ENCODE results near the gene ZNF385B.

DNA sequence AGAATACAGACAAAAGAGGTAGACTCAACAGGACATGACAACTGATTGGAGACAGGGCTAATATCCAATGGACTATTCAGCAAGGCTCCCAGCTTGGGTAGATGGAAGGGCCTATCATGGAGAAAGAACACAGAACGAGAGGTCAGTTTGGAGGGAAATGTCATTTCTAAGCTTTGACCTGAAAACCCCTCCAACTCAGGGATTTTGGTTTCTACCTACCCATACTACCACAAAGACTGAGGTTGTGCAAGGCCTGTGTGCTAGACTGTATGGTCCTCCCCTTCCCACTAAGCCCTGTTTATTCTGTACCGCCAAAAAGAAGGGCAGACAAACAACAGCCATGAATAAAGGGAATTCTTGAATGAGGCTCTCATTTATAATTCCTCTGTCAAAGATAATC lies 288.9 kb downstream of the ZNF385B start:
- TF ChIP-seq POLR2A (IDR thresholded peaks at IDR 0.05) (no peak), CTCF (IDR thresholded peaks at IDR 0.05) (no peak), EP300 (IDR thresholded peaks at IDR 0.05) (no peak), POLR2AphosphoS5 (IDR thresholded peaks at IDR 0.05) (no peak)
